SU-DHL-6 (cell line): Measurements from ENCODE around the gene LAMA3.

Experiments
- CTCF ChIP-seq: fragments of 200-600 bp; sonication (generic); IDR thresholded peaks from one replicate; pipeline ENCODE4 v1.5.1; 2017; ENCODE audit warnings: antibody characterized with exemption, mild to moderate bottlenecking, low read length, moderate library complexity; ENCODE audit not compliant: insufficient read depth, poor library complexity, severe bottlenecking
- EZH2phosphoT487 ChIP-seq: fragments of 200-600 bp; sonication (generic), shearing (Covaris generic); conservative IDR thresholded peaks from 2 replicates; pipeline ENCODE4 v1.6.1; 2018; ENCODE audit warnings: mild to moderate bottlenecking, antibody characterized with exemption, low read length, moderate library complexity, mixed read lengths

GRCh38 chr18:23675896-23676295, 13.4 kb upstream of the LAMA3 start:
- TF ChIP-seq CTCF (no peak), EZH2phosphoT487 (no peak)
